SK-N-MC (cell line): ENCODE data around the gene LYSMD3.

Experiments
- DNase-seq: peaks from one replicate; pipeline ENCODE4 v3.0.0-alpha.2; 2011; ENCODE audit warnings: low read depth, low spot score
- H3K27ac ChIP-seq: fragments of 200-600 bp; sonication (generic); 2 replicates; pipeline ENCODE4 v1.5.1; 2016; ENCODE audit warnings: mixed run types
- H3K36me3 ChIP-seq: fragments of 200-600 bp; sonication (generic); 2 replicates; pipeline ENCODE4 v1.6.1; 2017; ENCODE audit warnings: antibody characterized with exemption, low read length, mixed read lengths; ENCODE audit not compliant: insufficient read depth
- H3K4me3 ChIP-seq: fragments of 200-600 bp; sonication (generic); 2 replicates; pipeline ENCODE4 v1.5.1; 2016
- H3K9ac ChIP-seq: fragments of 200-600 bp; sonication (generic); 2 replicates; pipeline ENCODE4 v1.8.0; 2017; ENCODE audit warnings: mixed run types, mixed read lengths; ENCODE audit not compliant: insufficient read length
- H3K9me3 ChIP-seq: fragments of 200-600 bp; sonication (generic); 2 replicates; pipeline ENCODE4 v1.6.1; 2017; ENCODE audit warnings: low read depth, mild to moderate bottlenecking, antibody characterized with exemption, low read length, moderate library complexity, mixed read lengths
- EZH2 ChIP-seq: fragments of 200-600 bp; sonication (generic); IDR thresholded peaks from one replicate; pipeline ENCODE4 v1.6.1; 2017; ENCODE audit warnings: antibody characterized with exemption
- FOXP2 ChIP-seq: optimal IDR thresholded peaks from 2 replicates; pipeline ENCODE3; 2011; ENCODE audit warnings: mild to moderate bottlenecking, moderate library complexity; ENCODE audit not compliant: insufficient read depth; ENCODE audit errors: extremely low read length, control extremely low read depth
- POLR2AphosphoS5 ChIP-seq: IDR thresholded peaks from 2 replicates; pipeline ENCODE4 v1.6.1; 2012; ENCODE audit warnings: mild to moderate bottlenecking, low read depth, low read length, borderline replicate concordance

The LYSMD3 gene

GRCh38 chr5:90534922-90535321, 5.5 kb upstream of the LYSMD3 start:
- no peak for DNase-seq
- Histone ChIP-seq H3K36me3 (no peaks in the 10 kb centered on the region), H3K27ac (no peak overlapping the region), H3K9me3 (no peaks in the 10 kb centered on the region), H3K9ac (no peak overlapping the region), H3K4me3 (no peak overlapping the region)
- no peak for TF ChIP-seq FOXP2
- no peak for TF ChIP-seq EZH2
- no peak for TF ChIP-seq POLR2AphosphoS5

GRCh38 chr5:90533794-90534193, 4.4 kb upstream of the LYSMD3 start:
- no peak overlapping the region for H3K9ac ChIP-seq
- no peak overlapping the region for H3K27ac ChIP-seq
- no peak for DNase-seq
- no peak overlapping the region for H3K4me3 ChIP-seq
- H3K9me3 ChIP-seq = no peaks in the 10 kb centered on the region
- TF ChIP-seq EZH2 = no peak
- no peak for TF ChIP-seq FOXP2
- TF ChIP-seq POLR2AphosphoS5 = no peak
- no peaks in the 10 kb centered on the region for H3K36me3 ChIP-seq

- Histone ChIP-seq H3K9ac (peak overlapping the region; percentile 84), H3K27ac (peak overlapping the region; percentile 69; the same call in 1 of the 2 replicates), H3K9me3 (no peaks in the 10 kb centered on the region), H3K4me3 (peak overlapping the region; percentile 100), H3K36me3 (no peaks in the 10 kb centered on the region)
- DNase-seq = no peak
- TF ChIP-seq POLR2AphosphoS5 (no peak), FOXP2 (no peak), EZH2 (no peak)
Observed at GRCh38 chr5:90530736-90531487, 1.5 kb upstream of the LYSMD3 start.

GRCh38 chr5:90529939-90530677, 724 bp upstream of the LYSMD3 start:
- peak overlapping the region; percentile 84 for H3K9ac ChIP-seq

GRCh38 chr5:90528601-90529193, 687 bp downstream of the LYSMD3 start:
- Histone ChIP-seq H3K36me3 (peaks cover 14% of the 10 kb centered on the region), H3K9me3 (no peaks in the 10 kb centered on the region), H3K4me3 (peak overlapping the region; percentile 100), H3K27ac (no peak overlapping the region), H3K9ac (peak overlapping the region; percentile 86)
- DNase-seq = no peak
- TF ChIP-seq FOXP2 (no peak), POLR2AphosphoS5 (no peak)

More at GRCh38 chr5:90529939-90530677, 724 bp upstream of the LYSMD3 start:
- peak; percentile 50 for DNase-seq
- no peak for TF ChIP-seq POLR2AphosphoS5
- no peak for TF ChIP-seq FOXP2
- no peak for TF ChIP-seq EZH2
- Histone ChIP-seq H3K4me3 (peak overlapping the region; percentile 100), H3K36me3 (peaks cover 5% of the 10 kb centered on the region), H3K9me3 (no peaks in the 10 kb centered on the region), H3K27ac (peak overlapping the region; percentile 69)

- DNase-seq = no peak
- Histone ChIP-seq H3K4me3 (no peak overlapping the region), H3K9ac (no peak overlapping the region), H3K9me3 (no peaks in the 10 kb centered on the region), H3K36me3 (peaks cover 56% of the 10 kb centered on the region), H3K27ac (peak overlapping the region; percentile 64)
- TF ChIP-seq EZH2 (no peak), POLR2AphosphoS5 (no peak), FOXP2 (no peak)
Observed at GRCh38 chr5:90519081-90519480, 10.3 kb downstream of the LYSMD3 start.

GRCh38 chr5:90518661-90519060, 10.7 kb downstream of the LYSMD3 start:
- peak; percentile 70 for DNase-seq
- no peaks in the 10 kb centered on the region for H3K9me3 ChIP-seq
- peaks cover 54% of the 10 kb centered on the region for H3K36me3 ChIP-seq
- peak overlapping the region; percentile 64 for H3K27ac ChIP-seq
- TF ChIP-seq POLR2AphosphoS5 (peak; percentile 23; the same call in 1 of the 2 replicates), EZH2 (no peak)
- no peak overlapping the region for H3K9ac ChIP-seq
- no peak overlapping the region for H3K4me3 ChIP-seq

GRCh38 chr5:90514520-90514919, 14.9 kb downstream of the LYSMD3 start:
- no peaks in the 10 kb centered on the region for H3K9me3 ChIP-seq
- no peak overlapping the region for H3K4me3 ChIP-seq
- H3K9ac ChIP-seq = no peak overlapping the region
- no peak for DNase-seq
- no peak overlapping the region for H3K27ac ChIP-seq
- no peak for TF ChIP-seq FOXP2
- TF ChIP-seq POLR2AphosphoS5 = no peak
- TF ChIP-seq EZH2 = no peak
- H3K36me3 ChIP-seq = peaks cover 22% of the 10 kb centered on the region
